ENCODE results near the gene SGSM1.

SGSM1 gene

DNA sequence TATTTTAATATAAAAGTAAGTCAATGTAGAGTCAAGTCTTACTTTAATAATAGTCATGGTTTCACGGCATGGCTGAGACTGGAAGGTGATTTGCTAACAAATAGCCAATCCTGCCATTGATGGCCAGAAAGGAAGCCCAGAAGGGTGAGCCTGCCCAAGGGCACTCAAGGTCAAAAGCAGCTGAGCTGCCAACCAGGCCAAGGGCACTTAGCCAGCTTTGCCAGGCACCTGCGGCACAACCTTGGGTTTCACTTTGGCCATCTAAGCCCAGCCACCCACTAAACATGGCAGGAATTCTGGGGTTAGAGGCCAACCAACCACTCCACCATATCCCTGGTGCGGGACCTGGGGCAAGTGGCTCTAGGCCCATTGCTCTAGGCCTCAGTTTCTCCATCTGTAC lies 136.3 kb downstream of the SGSM1 start:
- Histone ChIP-seq H3K4me3 (no peak overlapping the region), H3K27ac (peak overlapping the region in 1 of 21 experiments; percentile 11)

DNA sequence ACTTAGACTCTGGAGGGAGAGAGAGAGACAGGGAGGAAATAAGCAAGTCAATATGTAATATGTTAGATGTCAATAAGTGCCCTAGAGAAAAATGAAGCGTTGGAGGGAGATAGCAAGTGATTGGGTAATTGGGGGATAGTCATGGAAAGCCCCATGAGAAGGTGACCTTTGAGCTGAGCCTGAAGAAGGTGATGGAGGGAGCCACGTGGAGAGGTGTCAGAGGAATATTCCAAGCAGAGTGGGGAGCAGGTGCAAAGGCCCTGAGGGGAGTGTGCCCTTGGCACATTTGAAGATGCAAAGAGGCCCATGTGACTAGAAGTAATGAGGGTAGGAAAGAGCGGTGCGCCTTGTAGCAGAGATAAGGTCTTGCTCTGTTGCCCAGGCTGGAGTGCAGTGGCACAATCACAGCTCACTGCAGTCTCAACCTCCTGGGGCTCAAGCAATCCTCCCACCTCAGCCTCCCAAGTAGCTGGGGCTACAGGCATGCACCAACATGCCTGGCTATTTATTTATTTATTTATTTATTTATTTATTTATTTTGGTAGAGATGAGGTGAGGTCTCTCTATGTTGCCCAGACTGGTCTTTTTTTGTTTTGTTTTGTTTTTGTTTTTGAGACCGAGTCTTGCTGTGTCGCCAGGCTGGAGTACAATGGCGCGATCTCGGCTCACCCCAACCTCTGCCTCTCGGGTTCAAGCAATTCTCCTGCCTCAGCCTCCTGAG lies 138.4 kb downstream of the SGSM1 start:
- Histone ChIP-seq H3K27ac (no peak overlapping the region), H3K4me3 (no peak overlapping the region)

DNA sequence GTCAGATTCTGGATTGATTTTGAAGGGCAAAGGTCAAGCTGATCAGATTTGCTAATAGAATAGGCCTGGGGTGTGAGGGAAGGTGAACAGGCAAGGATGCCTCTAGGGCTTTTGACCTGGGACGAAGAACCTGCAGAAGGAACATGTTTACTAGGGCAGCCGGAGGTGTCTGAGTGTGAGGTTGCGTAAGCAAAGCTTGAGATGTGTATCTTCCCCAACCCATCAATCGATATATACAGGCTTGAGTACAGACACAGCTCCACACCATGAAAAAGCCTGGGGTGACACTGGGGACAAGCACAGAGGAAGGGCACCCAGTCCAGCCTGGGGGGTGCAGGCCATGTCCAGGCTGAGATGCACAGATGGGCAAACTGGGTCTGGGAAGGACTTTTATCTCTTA lies 139.4 kb downstream of the SGSM1 start:
- Histone ChIP-seq H3K27ac (no peak overlapping the region), H3K4me3 (no peak overlapping the region)

- no peak overlapping the region for H3K27ac ChIP-seq
- H3K4me3 ChIP-seq: no peak overlapping the region
These were observed 141.4 kb downstream of the SGSM1 start for GRCh38 chr22:24947383-24947782.

DNA sequence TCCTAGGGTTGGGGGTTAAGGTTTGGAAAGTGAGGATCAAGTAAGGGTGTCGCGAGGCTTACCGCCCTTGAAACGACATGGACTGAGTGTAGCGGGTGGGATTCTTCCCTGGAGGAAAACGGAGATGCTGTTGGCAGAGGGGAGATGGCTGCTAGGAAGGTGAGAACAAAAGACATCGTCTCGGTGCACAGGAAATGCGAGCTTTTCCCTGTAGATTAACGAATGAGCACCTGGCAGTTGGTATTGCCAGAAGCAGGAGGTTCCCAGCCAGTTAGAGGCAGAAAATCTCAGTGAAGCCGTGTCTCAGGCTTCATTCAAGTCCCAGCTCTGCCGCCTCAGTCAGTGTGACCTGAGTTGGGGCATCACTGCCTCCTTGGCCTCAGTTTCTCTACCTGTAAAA lies 141.9 kb downstream of the SGSM1 start:
- H3K4me3 ChIP-seq: no peak overlapping the region
- H3K27ac ChIP-seq: no peak overlapping the region

GRCh38 chr22:24948356-24949202 lies 142.6 kb downstream of the SGSM1 start:
- Histone ChIP-seq H3K4me3 (no peak overlapping the region), H3K27ac (no peak overlapping the region)

DNA sequence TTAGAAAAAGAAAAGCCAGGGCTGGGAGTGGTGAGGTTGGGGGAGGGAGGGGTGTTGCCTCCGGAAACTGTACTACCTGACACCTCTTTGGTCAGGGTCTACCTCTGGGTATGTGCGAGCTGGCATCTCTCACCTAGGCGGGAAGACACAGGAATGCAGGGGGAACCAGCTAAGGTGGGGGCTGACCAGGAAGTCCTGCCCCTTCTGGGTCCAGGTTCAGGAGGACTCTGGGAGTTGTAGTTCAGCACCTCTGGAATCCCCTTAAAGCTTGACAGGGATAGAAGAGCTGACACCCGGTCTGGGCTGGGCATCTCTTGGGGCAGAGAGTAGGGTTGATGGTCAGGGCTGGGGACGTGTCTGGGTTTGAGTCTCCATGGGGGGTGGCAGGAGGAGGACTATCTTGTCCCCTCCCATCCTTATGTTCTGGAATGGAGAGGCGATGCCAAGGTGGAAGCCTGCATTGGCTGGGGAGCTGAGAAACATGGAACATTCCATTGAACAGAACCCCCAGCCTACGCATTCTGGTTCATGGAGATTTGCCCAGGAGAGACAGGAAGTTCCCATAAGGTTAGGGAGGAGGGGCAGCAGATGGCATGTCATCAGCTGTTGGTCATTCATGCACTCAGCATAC lies 144.4 kb downstream of the SGSM1 start:
- Histone ChIP-seq H3K27ac (no peak overlapping the region), H3K4me3 (no peak overlapping the region)

DNA sequence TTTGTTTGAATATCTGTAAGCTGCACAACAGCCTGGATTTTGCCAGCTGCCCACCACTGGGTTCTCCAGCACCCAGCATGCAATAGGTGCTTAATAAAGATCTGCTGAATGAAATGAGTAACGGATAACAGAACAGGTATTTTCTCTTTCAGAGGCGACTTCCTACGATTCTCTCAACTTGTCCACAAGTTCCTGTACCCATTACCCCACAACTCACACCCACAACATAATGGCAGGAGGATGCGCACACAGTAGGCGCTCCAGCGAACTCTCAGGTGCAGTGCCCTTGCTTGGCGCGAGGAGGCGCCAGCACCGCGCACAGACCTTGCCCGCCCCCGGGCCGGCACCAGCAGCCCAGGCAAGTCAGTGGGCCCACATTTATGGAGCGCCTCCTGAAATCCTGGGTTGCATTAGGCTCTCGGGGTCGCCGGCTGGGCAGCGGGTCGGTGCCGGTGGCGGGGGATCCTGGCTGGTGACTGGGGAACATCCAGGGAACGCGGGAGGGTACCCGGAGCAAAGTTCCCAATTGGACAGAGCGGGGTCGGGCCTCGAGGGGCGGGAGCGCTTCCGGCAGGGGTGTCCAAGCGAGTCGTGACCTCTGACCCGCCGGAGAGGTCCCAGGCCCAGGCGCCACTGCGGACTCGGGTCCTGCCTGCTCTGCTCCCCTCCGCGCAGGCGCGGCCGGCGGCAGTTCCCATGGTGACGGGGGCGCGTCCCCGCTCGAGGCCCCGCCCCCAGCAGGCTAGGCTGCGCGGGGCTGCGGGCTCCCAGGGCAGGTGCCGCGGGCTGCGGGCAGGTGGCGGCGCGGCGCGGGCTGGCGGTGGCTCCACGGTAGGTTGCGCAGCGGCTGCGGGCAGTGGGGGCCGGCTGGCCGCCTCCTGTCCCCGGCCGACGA lies 146.2 kb downstream of the SGSM1 start, which contains the start of gene KIAA1671:
KIAA1671 (plus strand) TSS at position 775 of the 895 bp plus-strand sequence. CDS start 75,284 bp downstream, outside the sequence.
- Histone ChIP-seq H3K4me3 (peak within 1 kb of the TSS; percentile 42 to 83 (median 60)), H3K27ac (peak within 1 kb of the TSS; percentile 28 to 89 (median 77))

DNA sequence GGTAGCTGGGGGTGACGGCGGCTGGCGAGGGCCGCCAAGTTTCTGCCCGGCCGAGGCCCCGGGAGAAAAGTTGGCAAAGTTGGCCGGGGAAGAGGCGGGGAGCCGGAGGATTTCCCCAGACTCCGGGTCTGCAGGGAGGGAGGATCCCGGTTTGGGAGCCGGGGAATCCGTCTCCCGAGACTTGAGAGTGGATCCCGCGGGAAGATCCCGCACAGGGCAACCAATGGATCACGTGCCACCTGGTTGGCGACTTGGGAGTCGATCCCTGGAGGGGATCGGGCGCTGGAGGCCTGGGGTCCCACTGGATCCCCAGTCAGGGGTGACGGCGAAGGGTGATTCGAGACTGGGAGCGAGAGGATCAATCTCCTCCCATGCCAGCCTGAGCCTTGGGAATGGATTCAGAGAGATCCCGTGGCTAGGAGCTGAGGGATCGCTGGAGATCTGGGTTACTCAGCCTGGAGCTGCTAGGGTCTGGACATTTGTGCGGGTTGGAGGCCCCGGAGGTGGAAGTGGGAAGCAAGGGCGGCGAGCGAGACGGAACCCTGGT lies 146.9 kb downstream of the SGSM1 start:
- peak overlapping the region; percentile 42 to 83 (median 60) for H3K4me3 ChIP-seq
- peak overlapping the region in 20 of 21 experiments; percentile 42 to 89 (median 77) for H3K27ac ChIP-seq

DNA sequence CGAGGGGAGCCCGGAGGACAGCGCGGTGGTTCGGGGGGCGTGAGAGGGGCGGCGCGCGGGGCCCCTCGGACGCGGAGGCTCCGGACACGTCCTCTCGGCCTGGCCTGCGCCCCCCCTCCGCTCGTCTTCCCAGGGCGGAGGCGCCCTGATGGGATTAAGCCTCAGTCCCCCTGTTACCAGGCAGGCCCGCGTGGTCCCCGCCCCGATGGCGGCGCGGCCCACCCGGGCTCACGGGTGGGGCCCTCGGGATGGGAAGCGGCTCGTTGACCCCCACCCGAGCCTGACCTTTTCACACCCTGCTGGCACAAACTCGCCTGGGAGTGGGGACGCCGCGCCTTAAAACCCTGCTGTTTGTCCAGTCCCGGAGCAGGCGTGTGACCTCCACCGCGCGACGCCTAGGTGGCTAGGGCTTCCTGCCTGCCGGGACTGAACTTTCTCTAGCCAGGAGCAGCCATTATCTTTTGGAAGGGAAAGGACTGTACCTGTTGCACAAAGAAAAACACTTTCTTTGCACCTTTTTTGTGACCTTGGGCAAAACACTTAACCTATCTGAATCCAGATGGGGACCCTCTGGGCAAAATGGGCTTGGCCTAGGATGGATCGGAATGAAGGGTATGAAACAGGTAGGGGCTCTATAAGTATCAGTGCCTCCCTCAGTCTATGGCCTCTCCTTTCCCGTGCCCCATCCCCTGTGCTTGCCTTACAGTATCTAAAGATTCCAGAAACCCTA lies 147.5 kb downstream of the SGSM1 start:
- Histone ChIP-seq H3K4me3 (peak overlapping the region; percentile 42 to 83 (median 60)), H3K27ac (peak overlapping the region in 20 of 21 experiments; percentile 42 to 89 (median 77))

- peak overlapping the region in 4 of 7 experiments; percentile 42 to 83 (median 64) for H3K4me3 ChIP-seq
- H3K27ac ChIP-seq: peak overlapping the region in 5 of 21 experiments; percentile 25 to 86 (median 77)
These were observed 148.1 kb downstream of the SGSM1 start for GRCh38 chr22:24954114-24954463.

- Histone ChIP-seq H3K27ac (no peak overlapping the region), H3K4me3 (no peak overlapping the region)
These were observed 148.8 kb downstream of the SGSM1 start for GRCh38 chr22:24954856-24955255.

DNA sequence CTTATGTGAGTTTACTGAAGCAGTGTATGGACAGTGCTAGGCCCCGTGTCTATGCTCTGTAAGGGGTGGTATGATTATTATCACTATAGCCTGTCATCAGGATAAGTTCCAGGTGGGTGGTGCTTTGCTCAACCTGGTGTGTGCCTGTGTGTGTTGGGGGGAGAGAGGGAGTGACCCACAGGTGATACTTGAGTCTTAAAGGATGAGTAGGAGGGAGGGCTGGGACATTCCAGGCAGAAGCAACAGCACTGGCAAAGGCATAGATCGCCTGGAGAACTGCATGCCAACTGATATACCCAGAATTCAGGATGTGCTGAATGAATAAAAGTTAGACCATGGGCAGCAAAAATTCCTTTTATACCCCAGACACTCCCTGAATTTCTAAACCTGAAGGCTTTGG lies 151.0 kb downstream of the SGSM1 start:
- Histone ChIP-seq H3K27ac (no peak overlapping the region), H3K4me3 (no peak overlapping the region)

GRCh38 chr22:24961217-24961844 lies 155.3 kb downstream of the SGSM1 start:
- Histone ChIP-seq H3K4me3 (no peak overlapping the region), H3K27ac (no peak overlapping the region)

- Histone ChIP-seq H3K27ac (no peak overlapping the region), H3K4me3 (no peak overlapping the region)
These were observed 156.1 kb downstream of the SGSM1 start for GRCh38 chr22:24962094-24962493.

DNA sequence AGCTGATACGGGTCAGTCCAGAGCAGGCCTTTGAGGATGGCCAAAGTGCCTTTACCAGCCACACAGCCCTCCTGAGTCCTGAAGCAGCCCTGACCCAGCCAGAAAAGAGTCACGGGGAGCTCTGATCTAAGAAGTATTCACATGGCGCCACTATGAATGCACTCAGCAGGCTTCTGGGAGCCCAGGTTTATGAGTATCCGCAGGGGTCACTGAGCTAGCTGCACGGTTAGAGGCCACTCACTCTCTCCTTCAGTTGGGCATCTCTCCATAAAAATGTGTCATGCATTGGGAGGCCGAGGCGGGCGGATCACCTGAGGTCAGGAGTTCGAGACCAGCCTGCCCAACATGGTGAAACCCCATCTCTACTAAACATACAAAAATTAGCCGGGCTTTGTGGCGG lies 156.8 kb downstream of the SGSM1 start:
- Histone ChIP-seq H3K4me3 (no peak overlapping the region), H3K27ac (no peak overlapping the region)

DNA sequence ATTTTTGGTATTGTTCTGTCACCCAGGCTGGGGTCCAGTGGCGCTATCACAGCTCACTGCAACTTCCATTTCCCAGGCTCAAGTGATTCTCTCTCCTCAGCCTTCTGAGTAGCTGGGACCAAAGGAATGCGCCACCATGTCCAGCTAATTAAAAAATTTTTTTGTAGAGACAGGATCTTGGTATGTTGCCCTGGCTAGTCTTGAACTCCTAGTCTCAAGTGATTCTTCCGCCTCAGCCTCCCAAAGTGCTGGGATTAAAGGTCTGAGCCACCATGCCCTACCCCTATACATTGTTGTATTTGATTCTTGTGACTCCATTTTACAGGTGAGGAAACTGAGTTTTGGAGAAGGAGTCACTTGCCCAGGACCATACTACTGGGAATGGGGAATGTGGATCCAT lies 158.4 kb downstream of the SGSM1 start:
- Histone ChIP-seq H3K4me3 (no peak overlapping the region), H3K27ac (no peak overlapping the region)
